SU-DHL-6 (cell line): Measurements from ENCODE around the gene DCDC2C.

Experiments used
- H2AFZ ChIP-seq: fragments of 200-600 bp; sonication (generic); 2 replicates; pipeline ENCODE4 v1.6.1; 2014; ENCODE audit warnings: low read depth, mild to moderate bottlenecking, moderate library complexity, mixed read lengths, antibody characterized with exemption, low read length; ENCODE audit not compliant: severe bottlenecking
- H3F3A ChIP-seq: fragments of 200-600 bp; shearing (Covaris generic); 2 replicates; pipeline ENCODE4 v1.6.0; 2016; ENCODE audit warnings: antibody characterized with exemption, mild to moderate bottlenecking; ENCODE audit not compliant: insufficient read depth
- H3K27ac ChIP-seq: fragments of 200-600 bp; sonication (generic); 2 replicates; pipeline ENCODE4 v1.5.1; 2016; ENCODE audit warnings: low read depth, mild to moderate bottlenecking, low read length, moderate library complexity, mixed read lengths
- H3K27me3 ChIP-seq: fragments of 200-600 bp; sonication (generic), shearing (Covaris generic); 2 replicates; pipeline ENCODE4 v1.6.0; 2014; ENCODE audit warnings: mild to moderate bottlenecking, low read length
- H3K36me3 ChIP-seq: fragments of 200-600 bp; sonication (generic); 2 replicates; pipeline ENCODE4 v1.6.1; 2014; ENCODE audit warnings: mild to moderate bottlenecking, low read length, mixed read lengths
- H3K4me2 ChIP-seq: fragments of 300-600, 200-600 bp; shearing (Covaris generic), sonication (generic); 2 replicates; pipeline ENCODE4 v1.6.0; 2014; ENCODE audit warnings: low read length, low read depth, mild to moderate bottlenecking; ENCODE audit not compliant: poor library complexity, severe bottlenecking
- H3K4me3 ChIP-seq: fragments of 200-600 bp; sonication (generic); 2 replicates; pipeline ENCODE4 v1.5.1; 2014; ENCODE audit warnings: antibody characterized with exemption, low read length, mild to moderate bottlenecking, mixed read lengths; ENCODE audit not compliant: insufficient read depth, poor library complexity, severe bottlenecking
- H3K79me2 ChIP-seq: fragments of 200-600 bp; sonication (generic); 2 replicates; pipeline ENCODE4 v1.6.1; 2014; ENCODE audit warnings: mild to moderate bottlenecking, low read length, moderate library complexity; ENCODE audit not compliant: insufficient read depth
- H3K9ac ChIP-seq: fragments of 200-600 bp; sonication (generic); 2 replicates; pipeline ENCODE4 v1.7.0; 2014; ENCODE audit warnings: mild to moderate bottlenecking, low read length
- H3K9me2 ChIP-seq: fragments of 200-600 bp; sonication (generic); replicated peaks from 2 replicates; pipeline ENCODE4 v1.6.1; 2014; ENCODE audit warnings: low read length; ENCODE audit not compliant: insufficient read depth
- H3K9me3 ChIP-seq: fragments of 200-600 bp; sonication (generic); 2 replicates; pipeline ENCODE4 v1.6.1; 2014; ENCODE audit warnings: low read length, mixed read lengths; ENCODE audit not compliant: insufficient read depth
- H4K20me1 ChIP-seq: fragments of 200-600 bp; sonication (generic); 2 replicates; pipeline ENCODE4 v1.6.1; 2014; ENCODE audit warnings: low read depth, mild to moderate bottlenecking, antibody characterized with exemption, low read length, moderate library complexity, mixed read lengths
- EZH2phosphoT487 ChIP-seq: fragments of 200-600 bp; sonication (generic), shearing (Covaris generic); conservative IDR thresholded peaks from 2 replicates; pipeline ENCODE4 v1.6.1; 2018; ENCODE audit warnings: mild to moderate bottlenecking, antibody characterized with exemption, low read length, moderate library complexity, mixed read lengths
- TF ChIP-seq, protein P1 (sequence below): fragments of 200-600 bp; sonication (generic); IDR thresholded peaks from one replicate; pipeline ENCODE4 v1.5.1; 2017; ENCODE audit warnings: antibody characterized with exemption, mild to moderate bottlenecking, low read length, moderate library complexity; ENCODE audit not compliant: insufficient read depth, poor library complexity, severe bottlenecking

Gene DCDC2C

DNA sequence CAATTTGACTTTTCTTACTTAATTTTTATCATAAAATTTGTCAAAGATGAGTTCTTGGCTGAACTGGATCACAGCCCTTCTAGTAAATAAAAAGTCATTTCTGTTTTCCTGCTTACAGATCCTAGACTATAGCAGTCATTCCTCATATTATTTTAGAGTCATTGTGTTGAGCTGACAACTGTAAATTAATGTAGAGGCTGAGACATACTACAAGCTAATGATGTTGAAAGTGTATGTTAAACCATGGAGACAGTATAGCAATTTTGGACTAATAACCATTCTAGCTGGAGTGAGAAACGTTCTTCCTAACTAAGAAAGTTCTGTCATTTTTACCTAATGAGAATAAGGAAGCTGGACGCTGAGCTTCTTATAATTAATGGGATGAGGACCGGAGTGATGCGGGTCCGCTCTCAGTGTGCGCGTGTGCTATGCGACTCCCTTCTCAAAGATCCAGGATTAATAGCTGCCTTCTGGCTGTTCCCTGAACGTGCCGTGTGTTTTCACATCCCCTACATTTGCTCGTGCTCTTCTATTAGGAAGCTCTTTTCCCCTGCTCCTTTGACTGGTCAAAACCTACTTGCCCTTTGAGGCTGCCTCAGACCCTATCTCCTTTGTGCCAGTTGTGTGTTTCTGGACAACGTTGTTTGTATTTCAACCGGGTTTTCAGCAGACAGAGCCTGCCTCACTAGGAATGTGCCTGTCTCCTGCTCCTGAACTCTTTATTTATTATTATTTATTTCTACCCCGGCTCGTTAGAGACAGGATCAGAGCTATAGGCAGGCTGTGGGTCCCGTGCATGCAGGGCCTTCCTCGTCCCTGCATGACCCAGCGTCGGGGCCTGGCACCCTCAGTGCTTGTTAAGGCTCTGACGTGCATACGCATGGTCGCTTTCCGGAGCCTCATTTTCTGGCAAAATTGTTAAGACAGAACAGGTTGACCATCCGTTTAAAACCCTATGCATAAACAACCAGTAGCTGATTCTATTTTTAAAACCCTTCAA, 182.6 kb downstream of the DCDC2C start:
- Histone ChIP-seq H3K9me2 (no peaks in the 10 kb centered on the region), H3K27ac (no peak overlapping the region), H2AFZ (no peak overlapping the region), H3F3A (no peaks in the 10 kb centered on the region), H3K79me2 (no peaks in the 10 kb centered on the region), H3K4me2 (no peak overlapping the region), H3K36me3 (no peaks in the 10 kb centered on the region), H3K4me3 (no peak overlapping the region), H3K9me3 (no peaks in the 10 kb centered on the region), H3K27me3 (no peaks in the 10 kb centered on the region), H3K9ac (no peak overlapping the region), H4K20me1 (no peaks in the 10 kb centered on the region)
- TF ChIP-seq, protein P1, sequence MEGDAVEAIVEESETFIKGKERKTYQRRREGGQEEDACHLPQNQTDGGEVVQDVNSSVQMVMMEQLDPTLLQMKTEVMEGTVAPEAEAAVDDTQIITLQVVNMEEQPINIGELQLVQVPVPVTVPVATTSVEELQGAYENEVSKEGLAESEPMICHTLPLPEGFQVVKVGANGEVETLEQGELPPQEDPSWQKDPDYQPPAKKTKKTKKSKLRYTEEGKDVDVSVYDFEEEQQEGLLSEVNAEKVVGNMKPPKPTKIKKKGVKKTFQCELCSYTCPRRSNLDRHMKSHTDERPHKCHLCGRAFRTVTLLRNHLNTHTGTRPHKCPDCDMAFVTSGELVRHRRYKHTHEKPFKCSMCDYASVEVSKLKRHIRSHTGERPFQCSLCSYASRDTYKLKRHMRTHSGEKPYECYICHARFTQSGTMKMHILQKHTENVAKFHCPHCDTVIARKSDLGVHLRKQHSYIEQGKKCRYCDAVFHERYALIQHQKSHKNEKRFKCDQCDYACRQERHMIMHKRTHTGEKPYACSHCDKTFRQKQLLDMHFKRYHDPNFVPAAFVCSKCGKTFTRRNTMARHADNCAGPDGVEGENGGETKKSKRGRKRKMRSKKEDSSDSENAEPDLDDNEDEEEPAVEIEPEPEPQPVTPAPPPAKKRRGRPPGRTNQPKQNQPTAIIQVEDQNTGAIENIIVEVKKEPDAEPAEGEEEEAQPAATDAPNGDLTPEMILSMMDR = no peak

DNA sequence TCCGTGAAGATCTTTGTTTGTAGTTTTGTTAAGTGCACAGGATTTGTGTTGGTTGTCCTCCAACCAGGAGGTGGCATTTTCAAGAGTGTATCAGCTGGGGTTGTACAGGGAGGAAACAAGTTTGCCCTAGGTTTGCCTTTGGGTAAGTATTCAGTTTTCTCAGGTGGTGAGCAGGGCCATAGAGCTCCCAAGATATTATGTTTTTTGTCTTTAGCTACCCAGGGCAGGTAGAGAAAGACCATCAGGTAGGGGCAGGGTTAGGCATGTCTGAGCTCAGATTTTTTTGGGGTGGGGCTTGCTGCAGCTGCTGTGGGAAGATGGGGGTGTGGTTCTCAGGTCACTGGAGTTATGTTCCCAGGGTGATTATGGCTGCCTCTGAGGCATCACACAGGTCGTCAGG, 191.6 kb downstream of the DCDC2C start:
- Histone ChIP-seq H3F3A (no peaks in the 10 kb centered on the region), H3K36me3 (no peaks in the 10 kb centered on the region), H3K27me3 (no peaks in the 10 kb centered on the region), H3K27ac (no peak overlapping the region), H2AFZ (no peak overlapping the region), H3K79me2 (no peaks in the 10 kb centered on the region), H4K20me1 (no peaks in the 10 kb centered on the region), H3K4me2 (no peak overlapping the region), H3K4me3 (no peak overlapping the region), H3K9me3 (no peaks in the 10 kb centered on the region), H3K9me2 (no peaks in the 10 kb centered on the region), H3K9ac (no peak overlapping the region)
- no peak for TF ChIP-seq EZH2phosphoT487
- TF ChIP-seq, protein P1 = no peak
